Trophoblast cell (in vitro differentiated cells and primary cell): ENCODE results near the gene LRRC1.

Source experiments
- DNase-seq, 2 donors: peaks; one replicate each; pipeline ENCODE4 v3.0.0-alpha.2; 2016
- H2AFZ ChIP-seq: 2 replicates; pipeline ENCODE4 v1.6.1; 2013; ENCODE audit warnings: low read length, moderate library complexity, mild to moderate bottlenecking; ENCODE audit not compliant: insufficient read depth, poor library complexity
- H2AK5ac ChIP-seq: 2 replicates; pipeline ENCODE4 v1.6.1; 2013; ENCODE audit warnings: mild to moderate bottlenecking, low read length
- H2BK120ac ChIP-seq: 2 replicates; pipeline ENCODE4 v1.6.1; 2013; ENCODE audit warnings: low read length, mild to moderate bottlenecking, moderate library complexity; ENCODE audit not compliant: insufficient read depth, poor library complexity
- H2BK12ac ChIP-seq: 2 replicates; pipeline ENCODE4 v1.6.1; 2013; ENCODE audit warnings: mild to moderate bottlenecking, low read length, moderate library complexity
- H2BK5ac ChIP-seq: 2 replicates; pipeline ENCODE4 v1.6.1; 2013; ENCODE audit warnings: low read length, low read depth, moderate library complexity, mild to moderate bottlenecking; ENCODE audit not compliant: poor library complexity
- H3K14ac ChIP-seq: 2 replicates; pipeline ENCODE4 v1.6.1; 2013; ENCODE audit warnings: mild to moderate bottlenecking, low read length
- H3K18ac ChIP-seq: 2 replicates; pipeline ENCODE4 v1.6.1; 2013; ENCODE audit warnings: mild to moderate bottlenecking, low read length
- H3K23ac ChIP-seq: 2 replicates; pipeline ENCODE4 v1.6.1; 2013; ENCODE audit warnings: low read length
- H3K27ac ChIP-seq: 2 replicates; pipeline ENCODE4 v1.5.1; 2013; ENCODE audit warnings: low read depth, mild to moderate bottlenecking, inconsistent platforms, low read length, moderate library complexity
- H3K27me3 ChIP-seq: 2 replicates; pipeline ENCODE4 v1.6.1; 2013; ENCODE audit warnings: inconsistent platforms, mild to moderate bottlenecking, low read length, moderate library complexity; ENCODE audit not compliant: insufficient read depth
- H3K36me3 ChIP-seq, 2 experiments: 1 replicate in 1 of 2; 2 replicates in 1 of 2; pipeline ENCODE4 v1.6.1; 2013; ENCODE audit warnings: low read length in 2 of 2, mild to moderate bottlenecking in 2 of 2, moderate library complexity in 1 of 2; ENCODE audit not compliant: insufficient read depth in 2 of 2, control insufficient read depth in 1 of 2
- H3K4ac ChIP-seq: 2 replicates; pipeline ENCODE4 v1.6.1; 2013; ENCODE audit warnings: low read depth, mild to moderate bottlenecking, low read length, moderate library complexity
- H3K4me1 ChIP-seq, 2 experiments: 1 replicate in 1 of 2; 2 replicates in 1 of 2; pipeline ENCODE4 v1.6.1; 2013; ENCODE audit warnings: low read length in 2 of 2, mild to moderate bottlenecking in 2 of 2, moderate library complexity in 1 of 2; ENCODE audit not compliant: insufficient read depth in 2 of 2, control insufficient read depth in 1 of 2
- H3K4me2 ChIP-seq: 2 replicates; pipeline ENCODE4 v1.6.1; 2013; ENCODE audit warnings: inconsistent platforms, mild to moderate bottlenecking, low read length, moderate library complexity
- H3K4me3 ChIP-seq: 2 replicates; pipeline ENCODE4 v1.5.1; 2013; ENCODE audit warnings: mild to moderate bottlenecking, low read depth, low read length, inconsistent platforms
- H3K79me1 ChIP-seq: one replicate; pipeline ENCODE4 v1.6.1; 2013; ENCODE audit warnings: low read length
- H3K79me2 ChIP-seq: 2 replicates; pipeline ENCODE4 v1.6.1; 2013; ENCODE audit warnings: low read length, mild to moderate bottlenecking; ENCODE audit not compliant: control insufficient read depth, insufficient read depth, poor library complexity
- H3K9ac ChIP-seq: 2 replicates; pipeline ENCODE4 v1.6.1; 2013; ENCODE audit warnings: mild to moderate bottlenecking, low read length
- H3K9me3 ChIP-seq: 2 replicates; pipeline ENCODE4 v1.6.1; 2013; ENCODE audit warnings: low read depth, mild to moderate bottlenecking, control low read depth, inconsistent platforms, low read length; ENCODE audit not compliant: insufficient read depth
- H4K12ac ChIP-seq: 2 replicates; pipeline ENCODE4 v1.6.1; 2013; ENCODE audit warnings: low read depth, mild to moderate bottlenecking, low read length, moderate library complexity
- H4K8ac ChIP-seq: 2 replicates; pipeline ENCODE4 v1.6.1; 2013; ENCODE audit warnings: low read depth, mild to moderate bottlenecking, low read length, moderate library complexity
- H4K91ac ChIP-seq: one replicate; pipeline ENCODE4 v1.6.1; 2013; ENCODE audit warnings: low read depth, mild to moderate bottlenecking, low read length, moderate library complexity
- WGBS: extraction: QIAGEN DNeasy Blood & Tissue Kit; methylation state at CpG from one replicate; pipeline ENCODE4 v1.1.7; 2013; ENCODE audit warnings: missing lambda C conversion rate; ENCODE audit not compliant: insufficient read length, insufficient coverage; ENCODE audit errors: extremely low coverage; 5-methylcytosine and 5-hydroxymethylcytosine counted together

Gene LRRC1

DNA sequence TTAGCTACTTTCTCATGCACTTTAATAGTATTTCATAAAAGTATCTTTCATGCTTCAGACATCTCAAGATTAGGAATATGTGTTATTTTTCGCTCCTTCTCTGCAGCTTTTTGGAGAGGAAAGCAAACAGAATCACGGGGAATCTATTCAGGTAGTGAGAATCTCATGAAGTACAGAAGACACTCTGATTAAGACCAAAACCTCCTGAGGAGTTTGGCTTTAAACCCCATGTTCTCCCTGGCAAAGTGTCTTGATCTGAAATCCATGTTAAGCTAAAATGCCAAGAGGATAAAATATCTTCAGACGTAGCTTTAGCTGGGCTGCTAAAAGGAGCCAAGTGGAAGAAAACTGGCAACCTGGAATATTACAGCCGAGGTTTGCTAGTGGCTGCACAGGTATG, 149.3 kb downstream of the LRRC1 start:
- no peaks in the 10 kb centered on the region for H3K79me1 ChIP-seq
- peaks cover 0 to 6% of the 10 kb centered on the region in 2 experiments for H3K4me1 ChIP-seq
- no peak overlapping the region for H3K27ac ChIP-seq
- H3K4ac ChIP-seq, result no peak overlapping the region
- no peak overlapping the region for H3K4me2 ChIP-seq
- no peaks in the 10 kb centered on the region for H3K36me3 ChIP-seq
- H4K8ac ChIP-seq, result no peak overlapping the region
- no peak overlapping the region for H3K23ac ChIP-seq
- WGBS, result no CpG with 5 or more reads among the region's 4 CpGs
- H3K79me2 ChIP-seq, result no peaks in the 10 kb centered on the region
- H3K9ac ChIP-seq, result no peak overlapping the region
- no peaks in the 10 kb centered on the region for H3K9me3 ChIP-seq
- no peak overlapping the region for H3K14ac ChIP-seq
- no peaks in the 10 kb centered on the region for H3K27me3 ChIP-seq
- no peak overlapping the region for H2BK120ac ChIP-seq
- DNase-seq, result no peak
- H4K12ac ChIP-seq, result no peak overlapping the region
- no peak overlapping the region for H2BK12ac ChIP-seq
- no peak overlapping the region for H2AK5ac ChIP-seq
- H2BK5ac ChIP-seq, result no peak overlapping the region
- H3K18ac ChIP-seq, result no peak overlapping the region
- H2AFZ ChIP-seq, result no peak overlapping the region
- no peak overlapping the region for H3K4me3 ChIP-seq
- H4K91ac ChIP-seq, result no peak overlapping the region

DNA sequence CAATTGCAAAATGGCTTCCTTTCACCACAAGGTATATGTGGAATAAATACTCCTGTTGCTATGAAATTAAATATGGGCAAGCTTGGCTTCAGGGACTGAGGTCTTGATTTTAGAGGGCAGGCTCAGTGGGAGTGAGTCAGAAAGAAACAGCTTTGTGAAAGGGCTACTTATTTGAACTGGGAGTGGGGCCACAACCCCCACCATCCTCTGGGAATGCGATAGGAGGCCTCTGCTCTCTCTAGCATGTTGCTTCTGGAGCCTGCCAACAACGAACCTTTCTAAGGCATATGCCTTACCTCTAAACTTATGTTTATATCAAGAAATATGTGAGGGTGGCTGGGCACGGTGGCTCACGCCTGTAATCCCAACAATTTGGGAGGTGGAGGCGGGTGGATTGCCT, 149.7 kb downstream of the LRRC1 start:
- H3K4me1 ChIP-seq, result peaks cover 0 to 6% of the 10 kb centered on the region in 2 experiments
- no peak overlapping the region for H3K9ac ChIP-seq
- no peak overlapping the region for H2AK5ac ChIP-seq
- H2BK5ac ChIP-seq, result no peak overlapping the region
- no peak overlapping the region for H3K4me3 ChIP-seq
- H3K27me3 ChIP-seq, result no peaks in the 10 kb centered on the region
- H3K36me3 ChIP-seq, result no peaks in the 10 kb centered on the region
- no peak overlapping the region for H2BK120ac ChIP-seq
- no peaks in the 10 kb centered on the region for H3K79me1 ChIP-seq
- H3K4ac ChIP-seq, result no peak overlapping the region
- no peak overlapping the region for H3K4me2 ChIP-seq
- H3K9me3 ChIP-seq, result no peaks in the 10 kb centered on the region
- WGBS, result no CpG with 5 or more reads among the region's 5 CpGs
- H3K27ac ChIP-seq, result no peak overlapping the region
- DNase-seq, result no peak
- H4K8ac ChIP-seq, result no peak overlapping the region
- H3K18ac ChIP-seq, result no peak overlapping the region
- no peak overlapping the region for H2BK12ac ChIP-seq
- no peak overlapping the region for H3K14ac ChIP-seq
- no peak overlapping the region for H4K12ac ChIP-seq
- no peak overlapping the region for H2AFZ ChIP-seq
- no peak overlapping the region for H3K23ac ChIP-seq
- H3K79me2 ChIP-seq, result no peaks in the 10 kb centered on the region
- no peak overlapping the region for H4K91ac ChIP-seq

DNA sequence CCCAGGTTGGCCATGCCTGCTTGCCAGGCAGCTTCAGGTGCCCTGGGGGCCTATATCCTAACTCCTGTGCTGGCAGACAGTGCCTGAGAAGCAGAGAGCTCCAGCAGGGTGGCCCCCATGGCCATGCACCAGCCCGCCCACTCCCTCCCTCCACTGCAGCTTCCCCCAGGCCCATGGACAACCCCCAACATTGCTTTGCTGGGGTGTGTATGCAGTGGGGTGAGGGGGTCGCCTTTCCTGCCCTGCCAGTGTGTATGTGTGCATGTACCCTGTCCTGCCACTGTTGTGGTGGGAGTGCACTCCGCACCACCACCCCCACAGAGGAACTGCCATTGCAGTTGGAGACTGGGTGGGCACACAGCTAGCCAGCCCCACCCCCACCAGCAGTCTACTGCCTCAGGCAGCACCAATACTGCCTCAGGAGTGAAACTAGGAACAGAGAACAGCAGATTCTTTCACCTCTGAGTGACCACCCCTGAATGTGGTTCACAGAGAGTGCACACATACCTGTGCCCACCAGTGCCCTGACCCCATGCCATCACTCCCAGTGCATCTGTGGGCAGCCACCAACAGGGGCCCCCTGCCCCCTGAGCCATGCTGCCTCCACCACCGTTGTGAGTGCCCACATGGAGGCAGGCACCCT, 151.1 kb downstream of the LRRC1 start:
- Histone ChIP-seq H3K36me3 (no peaks in the 10 kb centered on the region), H3K4me2 (no peak overlapping the region), H3K14ac (no peak overlapping the region), H3K4ac (no peak overlapping the region), H3K79me1 (no peaks in the 10 kb centered on the region), H3K27ac (no peak overlapping the region), H3K18ac (no peak overlapping the region), H2BK120ac (no peak overlapping the region), H3K9me3 (no peaks in the 10 kb centered on the region), H2AFZ (no peak overlapping the region), H2AK5ac (no peak overlapping the region), H3K4me3 (no peak overlapping the region), H4K8ac (no peak overlapping the region), H2BK5ac (no peak overlapping the region), H4K91ac (no peak overlapping the region), H3K4me1 (peaks cover 0 to 6% of the 10 kb centered on the region in 2 experiments), H3K23ac (no peak overlapping the region), H2BK12ac (no peak overlapping the region), H4K12ac (no peak overlapping the region), H3K9ac (no peak overlapping the region), H3K27me3 (no peaks in the 10 kb centered on the region), H3K79me2 (no peaks in the 10 kb centered on the region)
- no CpG with 5 or more reads among the region's 4 CpGs for WGBS
- no peak for DNase-seq

DNA sequence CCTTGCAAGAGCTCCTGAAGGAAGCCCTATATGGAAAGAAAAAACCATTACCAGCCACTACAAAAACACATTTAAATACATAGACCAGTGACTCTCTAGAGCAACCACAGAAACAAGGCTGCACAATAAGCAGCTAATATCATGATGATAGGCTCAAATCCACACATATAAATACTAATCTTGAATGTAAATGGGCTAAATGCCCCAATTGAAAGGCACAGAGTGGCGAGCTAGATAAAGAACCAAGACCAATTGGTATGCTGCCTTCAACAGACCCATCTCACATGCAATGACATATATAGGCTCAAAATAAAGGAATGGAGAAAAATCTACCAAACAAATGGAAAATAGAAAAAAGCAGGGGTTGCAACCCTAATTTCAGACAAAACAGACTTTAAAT, 153.0 kb downstream of the LRRC1 start:
- no peak overlapping the region for H3K23ac ChIP-seq
- no peak overlapping the region for H3K18ac ChIP-seq
- H2BK5ac ChIP-seq, result no peak overlapping the region
- H4K91ac ChIP-seq, result no peak overlapping the region
- DNase-seq, result no peak
- H2AFZ ChIP-seq, result no peak overlapping the region
- H4K8ac ChIP-seq, result no peak overlapping the region
- H3K27me3 ChIP-seq, result no peaks in the 10 kb centered on the region
- H3K4me2 ChIP-seq, result no peak overlapping the region
- no peak overlapping the region for H3K9ac ChIP-seq
- no peak overlapping the region for H3K27ac ChIP-seq
- H3K79me1 ChIP-seq, result peaks cover 1% of the 10 kb centered on the region
- no peak overlapping the region for H2BK120ac ChIP-seq
- H3K14ac ChIP-seq, result no peak overlapping the region
- H3K4me1 ChIP-seq, result peaks cover 0 to 6% of the 10 kb centered on the region in 2 experiments
- H3K79me2 ChIP-seq, result no peaks in the 10 kb centered on the region
- H3K9me3 ChIP-seq, result no peaks in the 10 kb centered on the region
- H4K12ac ChIP-seq, result no peak overlapping the region
- WGBS, result no CpG with 5 or more reads among the region's 1 CpG
- H3K36me3 ChIP-seq, result no peaks in the 10 kb centered on the region
- H2BK12ac ChIP-seq, result no peak overlapping the region
- H3K4ac ChIP-seq, result no peak overlapping the region
- no peak overlapping the region for H2AK5ac ChIP-seq
- no peak overlapping the region for H3K4me3 ChIP-seq
